K562 (cell line): Measurements from ENCODE around the gene WDR86. TPM values are rescaled to one million over a fixed set of nuclear protein-coding genes. Genes with fewer than 3 reads are reported as not detected.

Experiments
- ATF6 ChIP-seq: sonication (generic); formaldehyde crosslinking; IDR thresholded peaks from 2 replicates; pipeline ENCODE4 v1.4.0; 2020; ENCODE audit warnings: mild to moderate bottlenecking, missing genetic modification reagents
- CSDE1 ChIP-seq, 2 experiments: fragments of 450-650 bp; IDR thresholded peaks; 2 replicates each; pipeline ENCODE4 v1.6.1; 2016; ENCODE audit warnings: mild to moderate bottlenecking in 1 of 2
- GTF2B ChIP-seq: IDR thresholded peaks from 2 replicates; pipeline ENCODE4 v1.6.1; 2011; ENCODE audit not compliant: insufficient read length; ENCODE audit errors: extremely low read depth
- HINFP ChIP-seq: fragments of 450-650 bp; conservative IDR thresholded peaks from 2 replicates; pipeline ENCODE4 v1.6.1; 2016; ENCODE audit warnings: missing genetic modification characterization, low read depth, mild to moderate bottlenecking, control low read depth, missing compliant biosample characterization
- JUN ChIP-seq, 2 experiments: sonication (generic) in 1 of 2; formaldehyde crosslinking in 1 of 2; IDR thresholded peaks; 2 replicates each; pipeline versions ENCODE4 v1.6.1 to v1.8.0; 2012 to 2022; ENCODE audit warnings: borderline replicate concordance in 2 of 2, mild to moderate bottlenecking in 2 of 2, improper control_type of control experiment in 1 of 2, low read depth in 1 of 2, low read length in 1 of 2, missing genetic modification reagents in 1 of 2
- NBN ChIP-seq: fragments of 450-650 bp; IDR thresholded peaks from 2 replicates; pipeline ENCODE4 v1.6.1; 2016; ENCODE audit warnings: low read depth, mild to moderate bottlenecking
- SMARCA4 ChIP-seq: fragments of 450-650 bp; IDR thresholded peaks from 2 replicates; pipeline ENCODE4 v1.6.1; 2016
- ZNF668 ChIP-seq: fragments of 250-450 bp; sonication (Bioruptor Pico); IDR thresholded peaks from 2 replicates; pipeline ENCODE4 v1.8.0; 2022; ENCODE audit warnings: mild to moderate bottlenecking, inconsistent platforms
- polyA plus RNA-seq, 8 experiments: library from polyadenylated mRNA; depleted of rRNA in 4 of 8; stranded (reverse) in 5 of 8; unstranded in 3 of 8; fragments of >200 nt; fragmentation: Nextera tagmentation in 2 of 8; fragmentation: Illumina TruSeq in 1 of 8; extraction: Ambion mirVana in 2 of 8; extraction: Trizol in 1 of 8; gene quantifications; 2 replicates each; pipeline versions ENCODE4 v1.2.1 to v1.2.3, GENCODE V29; 2011 to 2014; ENCODE audit warnings: inconsistent platforms in 1 of 8, missing spikeins in 1 of 8
- total RNA-seq, 7 experiments: library from RNA; depleted of rRNA in 6 of 7; stranded (reverse); fragments of >200 nt in 6 of 7; fragmentation: Illumina TruSeq in 2 of 7; extraction: Trizol in 2 of 7; gene quantifications; 2 replicates each; pipeline versions ENCODE4 v1.2.1 to v1.2.3, GENCODE V29; 2011 to 2021; ENCODE audit warnings: low replicate concordance in 1 of 7
- TF ChIP-seq, protein P1 (sequence below), 2 experiments: IDR thresholded peaks; 2 replicates each; pipeline ENCODE4 v1.6.1; 2012; ENCODE audit warnings: improper control_type of control experiment in 2 of 2, low read depth in 2 of 2, low read length in 2 of 2, borderline replicate concordance in 1 of 2
- TF ChIP-seq, protein P2 (sequence below): sonication (generic); formaldehyde crosslinking; IDR thresholded peaks from 2 replicates; pipeline ENCODE4 v1.8.0; 2022; ENCODE audit warnings: mild to moderate bottlenecking, missing genetic modification reagents
- TF ChIP-seq, protein P3 (sequence below), 2 experiments: fragments of 450-650 bp; IDR thresholded peaks; 2 replicates each; pipeline ENCODE4 v1.6.1; 2018; ENCODE audit warnings: mild to moderate bottlenecking in 2 of 2, low read depth in 1 of 2; ENCODE audit not compliant: partially characterized antibody in 2 of 2

WDR86 gene
- total and polyA plus RNA-seq, 9 of the 15 experiments (the other 6 are each of a cell fraction or from before 2014, with no cell fraction given) = 0.24 TPM; not detected in 8

GRCh38 chr7:151448261-151449252 lies 38.7 kb upstream of the WDR86 start (continued):
- TF ChIP-seq HINFP (tag) (no peak), GTF2B (no peak), NBN (no peak), ZNF668 (CRISPR knock-in tag) (no peak), CSDE1 (IDR thresholded peaks at IDR 0.05) (no peak), JUN (IDR thresholded peaks at IDR 0.05; ENCODE audit: borderline replicate concordance, low read depth, low read length) (no peak), JUN (CRISPR knock-in tag; IDR thresholded peaks at IDR 0.05; ENCODE audit: borderline replicate concordance) (no peak), ATF6 (CRISPR knock-in tag) (0 out of 2 replicates have a peak, but pooled peaks have one; percentile 63), SMARCA4 (no peak)
- TF ChIP-seq, protein P1, sequence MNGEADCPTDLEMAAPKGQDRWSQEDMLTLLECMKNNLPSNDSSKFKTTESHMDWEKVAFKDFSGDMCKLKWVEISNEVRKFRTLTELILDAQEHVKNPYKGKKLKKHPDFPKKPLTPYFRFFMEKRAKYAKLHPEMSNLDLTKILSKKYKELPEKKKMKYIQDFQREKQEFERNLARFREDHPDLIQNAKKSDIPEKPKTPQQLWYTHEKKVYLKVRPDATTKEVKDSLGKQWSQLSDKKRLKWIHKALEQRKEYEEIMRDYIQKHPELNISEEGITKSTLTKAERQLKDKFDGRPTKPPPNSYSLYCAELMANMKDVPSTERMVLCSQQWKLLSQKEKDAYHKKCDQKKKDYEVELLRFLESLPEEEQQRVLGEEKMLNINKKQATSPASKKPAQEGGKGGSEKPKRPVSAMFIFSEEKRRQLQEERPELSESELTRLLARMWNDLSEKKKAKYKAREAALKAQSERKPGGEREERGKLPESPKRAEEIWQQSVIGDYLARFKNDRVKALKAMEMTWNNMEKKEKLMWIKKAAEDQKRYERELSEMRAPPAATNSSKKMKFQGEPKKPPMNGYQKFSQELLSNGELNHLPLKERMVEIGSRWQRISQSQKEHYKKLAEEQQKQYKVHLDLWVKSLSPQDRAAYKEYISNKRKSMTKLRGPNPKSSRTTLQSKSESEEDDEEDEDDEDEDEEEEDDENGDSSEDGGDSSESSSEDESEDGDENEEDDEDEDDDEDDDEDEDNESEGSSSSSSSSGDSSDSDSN (IDR thresholded peaks at IDR 0.05; ENCODE audit: borderline replicate concordance in 1 of 2, low read depth in 2 of 2, low read length in 2 of 2) = 0 out of 4 replicates have a peak, but pooled peaks of 1 of the 2 experiments have one; percentile 31
- TF ChIP-seq, protein P2, sequence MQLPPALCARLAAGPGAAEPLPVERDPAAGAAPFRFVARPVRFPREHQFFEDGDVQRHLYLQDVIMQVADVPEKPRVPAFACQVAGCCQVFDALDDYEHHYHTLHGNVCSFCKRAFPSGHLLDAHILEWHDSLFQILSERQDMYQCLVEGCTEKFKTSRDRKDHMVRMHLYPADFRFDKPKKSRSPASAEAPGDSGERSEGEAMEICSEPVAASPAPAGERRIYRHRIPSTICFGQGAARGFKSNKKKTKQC (CRISPR knock-in tag) = peak; percentile 62; the same call in 1 of the 2 replicates
- TF ChIP-seq, protein P3, sequence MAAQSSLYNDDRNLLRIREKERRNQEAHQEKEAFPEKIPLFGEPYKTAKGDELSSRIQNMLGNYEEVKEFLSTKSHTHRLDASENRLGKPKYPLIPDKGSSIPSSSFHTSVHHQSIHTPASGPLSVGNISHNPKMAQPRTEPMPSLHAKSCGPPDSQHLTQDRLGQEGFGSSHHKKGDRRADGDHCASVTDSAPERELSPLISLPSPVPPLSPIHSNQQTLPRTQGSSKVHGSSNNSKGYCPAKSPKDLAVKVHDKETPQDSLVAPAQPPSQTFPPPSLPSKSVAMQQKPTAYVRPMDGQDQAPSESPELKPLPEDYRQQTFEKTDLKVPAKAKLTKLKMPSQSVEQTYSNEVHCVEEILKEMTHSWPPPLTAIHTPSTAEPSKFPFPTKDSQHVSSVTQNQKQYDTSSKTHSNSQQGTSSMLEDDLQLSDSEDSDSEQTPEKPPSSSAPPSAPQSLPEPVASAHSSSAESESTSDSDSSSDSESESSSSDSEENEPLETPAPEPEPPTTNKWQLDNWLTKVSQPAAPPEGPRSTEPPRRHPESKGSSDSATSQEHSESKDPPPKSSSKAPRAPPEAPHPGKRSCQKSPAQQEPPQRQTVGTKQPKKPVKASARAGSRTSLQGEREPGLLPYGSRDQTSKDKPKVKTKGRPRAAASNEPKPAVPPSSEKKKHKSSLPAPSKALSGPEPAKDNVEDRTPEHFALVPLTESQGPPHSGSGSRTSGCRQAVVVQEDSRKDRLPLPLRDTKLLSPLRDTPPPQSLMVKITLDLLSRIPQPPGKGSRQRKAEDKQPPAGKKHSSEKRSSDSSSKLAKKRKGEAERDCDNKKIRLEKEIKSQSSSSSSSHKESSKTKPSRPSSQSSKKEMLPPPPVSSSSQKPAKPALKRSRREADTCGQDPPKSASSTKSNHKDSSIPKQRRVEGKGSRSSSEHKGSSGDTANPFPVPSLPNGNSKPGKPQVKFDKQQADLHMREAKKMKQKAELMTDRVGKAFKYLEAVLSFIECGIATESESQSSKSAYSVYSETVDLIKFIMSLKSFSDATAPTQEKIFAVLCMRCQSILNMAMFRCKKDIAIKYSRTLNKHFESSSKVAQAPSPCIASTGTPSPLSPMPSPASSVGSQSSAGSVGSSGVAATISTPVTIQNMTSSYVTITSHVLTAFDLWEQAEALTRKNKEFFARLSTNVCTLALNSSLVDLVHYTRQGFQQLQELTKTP (IDR thresholded peaks at IDR 0.05; ENCODE audit: low read depth in 1 of 2, partially characterized antibody in 2 of 2) = peak in 1 of 2 experiments; percentile 23
